ENCODE measurements around the gene PPP1CA. TPM values are rescaled to one million over a fixed set of nuclear protein-coding genes. Genes with fewer than 3 reads are reported as not detected.

PPP1CA gene
- total RNA-seq, 1 experiment from 2014 or later: 239 TPM

DNA sequence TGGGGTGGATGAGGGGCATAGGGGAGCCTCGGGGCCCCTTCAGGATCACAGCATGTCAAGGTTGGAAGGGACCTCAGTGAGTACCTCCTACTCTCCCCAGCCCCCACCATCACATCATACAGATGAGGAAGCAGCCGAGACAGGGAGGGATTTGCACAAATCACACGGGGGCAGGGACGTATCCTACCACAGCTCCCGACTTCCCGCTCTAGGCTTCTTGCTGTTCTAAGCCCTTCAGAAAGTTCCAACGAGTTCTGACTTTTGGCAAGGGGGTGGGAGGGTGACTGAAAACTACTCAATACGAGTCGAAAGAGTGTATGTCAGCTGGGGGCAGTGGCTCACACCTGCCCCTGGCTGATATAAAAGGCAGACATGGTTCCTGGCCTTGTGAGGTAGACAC, 14.6 kb downstream of the PPP1CA start:
- DNase-seq (ENCODE audit: low read depth): no peak

DNA sequence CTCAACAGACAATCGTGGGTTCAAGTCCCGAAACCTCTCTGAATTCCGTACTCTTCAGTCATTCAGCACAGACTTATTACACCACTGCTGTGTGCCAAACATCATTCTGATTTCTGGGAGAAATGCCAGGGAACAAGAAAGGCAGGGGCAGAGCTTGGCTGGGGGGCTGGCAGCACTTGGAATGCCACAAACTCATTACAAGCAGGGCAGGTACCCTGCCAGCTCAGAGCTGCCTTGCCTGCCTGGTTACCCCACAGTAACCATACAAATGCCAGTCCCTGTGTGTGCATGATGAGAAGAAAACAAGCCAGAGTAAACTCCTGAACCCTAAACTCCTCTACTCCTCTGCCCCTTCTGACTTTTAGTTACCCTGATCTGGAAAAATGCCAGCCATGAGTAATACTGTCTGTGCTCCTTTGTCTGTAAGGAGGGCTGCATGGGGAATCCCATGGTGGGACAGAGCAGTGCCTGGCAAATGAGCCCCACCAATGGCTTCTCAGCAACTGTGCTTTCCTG, 16.7 kb downstream of the PPP1CA start:
- DNase-seq (ENCODE audit: low read depth): peak; percentile 67

DNA sequence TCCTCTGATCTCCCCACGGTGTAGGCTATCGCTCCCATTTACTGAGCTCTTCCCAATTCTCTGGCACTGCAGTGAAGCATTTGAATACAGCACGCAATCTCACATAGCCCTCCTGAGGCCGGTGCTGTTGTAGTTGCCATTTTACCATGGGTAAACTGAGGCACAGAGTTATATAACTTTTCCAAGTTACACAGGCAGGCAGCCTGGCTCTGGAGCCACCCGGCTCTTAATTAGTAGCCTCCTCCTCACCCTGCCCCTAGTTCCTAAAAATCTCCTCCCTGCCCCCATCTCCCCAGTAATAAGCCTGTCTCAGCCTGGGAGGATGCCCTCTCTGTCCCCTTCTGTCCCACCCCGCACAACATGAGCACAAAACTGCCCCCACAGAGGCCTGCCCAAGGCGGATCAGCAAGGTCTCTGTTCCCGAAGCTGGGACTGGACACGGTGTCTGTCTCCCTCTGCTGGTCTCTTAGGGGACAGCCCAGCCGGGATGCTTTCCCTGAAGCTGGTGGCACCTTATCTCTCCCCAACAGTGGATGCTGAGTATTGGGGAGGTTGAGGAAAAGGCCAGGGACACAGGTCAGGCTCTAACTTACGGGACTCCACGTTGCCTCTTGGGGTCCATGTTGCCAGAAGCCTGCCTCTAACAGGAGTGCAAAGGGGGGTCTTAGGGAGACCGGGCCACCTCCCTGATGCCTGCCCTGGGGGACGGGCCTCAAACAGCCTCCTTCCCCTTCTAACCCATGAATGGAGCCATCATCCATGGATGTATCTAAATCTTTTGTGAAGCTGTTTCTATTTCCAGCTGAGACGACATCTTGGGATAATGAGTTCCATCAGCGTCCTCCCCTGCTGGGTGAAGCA, 19.2 kb downstream of the PPP1CA start:
- peak; percentile 72 for DNase-seq (ENCODE audit: low read depth)

DNA sequence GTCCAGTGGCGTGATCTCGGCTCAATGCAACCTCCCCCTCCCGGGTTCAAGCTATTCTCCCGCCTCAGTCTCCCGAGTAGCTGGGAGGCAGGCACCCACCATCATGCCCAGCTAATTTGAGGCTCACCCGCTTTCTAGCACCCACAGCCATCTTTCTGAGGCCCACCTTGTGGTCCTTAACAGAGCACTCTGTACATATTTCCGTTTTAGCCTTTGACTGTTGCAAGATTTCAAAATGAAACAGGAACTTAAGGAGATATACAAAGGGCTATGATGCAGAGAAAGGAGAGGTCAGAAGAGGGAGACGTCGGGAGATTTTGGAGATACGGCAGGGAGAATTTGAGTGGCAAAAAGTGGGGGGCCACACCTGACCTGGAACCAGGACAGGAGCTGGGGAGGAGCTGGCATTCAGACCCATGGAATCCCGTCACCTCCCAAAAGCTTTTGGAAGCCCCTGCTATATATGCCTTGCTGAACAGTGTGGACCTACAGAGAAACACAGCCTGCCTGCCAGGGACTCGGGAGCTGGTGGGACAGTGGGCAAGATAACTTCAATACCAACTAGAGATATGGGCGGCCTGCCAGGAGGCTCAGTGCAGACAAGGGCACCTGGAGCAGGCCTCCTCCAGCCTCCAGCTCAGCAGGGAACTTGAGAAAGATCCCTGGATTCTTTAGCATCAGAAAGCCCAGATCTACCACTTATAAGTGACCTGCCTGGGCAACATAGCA, 20.2 kb downstream of the PPP1CA start:
- no peak for DNase-seq (ENCODE audit: low read depth)

DNA sequence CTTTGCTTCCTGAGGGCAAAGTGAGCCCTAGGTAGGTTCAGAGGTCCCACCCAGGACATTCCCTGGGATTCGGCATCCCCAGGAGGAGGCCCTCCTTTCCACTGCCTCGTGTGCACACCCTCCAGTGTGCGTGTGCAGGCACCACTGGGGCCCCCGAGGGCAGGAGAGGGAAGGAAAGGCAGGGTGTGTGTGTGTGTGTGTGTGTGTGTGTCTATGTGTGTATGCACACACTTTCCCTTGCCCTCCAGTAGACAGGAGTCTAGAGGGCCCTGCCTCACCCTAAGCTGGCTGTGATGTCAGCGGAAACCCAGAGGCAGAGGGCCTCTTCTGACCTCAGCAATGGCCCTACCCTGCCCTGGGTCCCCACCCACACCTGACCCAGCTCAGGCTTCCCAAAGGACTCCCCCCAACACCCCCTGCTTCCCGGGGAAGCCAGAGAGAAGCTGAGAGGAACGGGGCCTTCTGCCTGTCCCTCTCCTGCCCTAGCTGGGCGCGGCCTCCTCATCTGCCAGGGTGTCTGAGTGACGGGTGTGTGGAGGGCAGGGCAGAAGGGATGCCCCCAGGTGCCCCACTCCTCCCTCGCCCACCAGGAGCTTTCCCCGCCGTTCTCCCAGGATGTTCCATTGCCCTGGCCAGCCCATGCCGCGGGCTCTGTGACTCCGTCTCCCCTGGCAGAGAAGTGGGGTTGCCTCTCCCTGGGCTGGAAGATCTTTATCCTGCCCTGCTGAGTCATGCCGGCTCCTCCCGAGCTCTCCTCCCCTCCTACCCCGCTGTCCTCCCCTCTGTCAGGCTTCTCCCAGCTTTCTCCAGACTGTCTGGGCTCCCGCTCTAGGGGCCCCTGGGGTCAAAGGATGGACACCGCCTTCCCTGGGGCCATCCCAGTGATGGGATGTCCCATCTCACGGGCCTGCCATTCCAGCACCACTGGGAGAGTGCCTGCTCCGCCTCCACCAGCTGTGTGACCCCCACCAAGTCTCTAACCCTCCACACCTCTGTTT, 22.3 kb downstream of the PPP1CA start:
- DNase-seq (ENCODE audit: low read depth): no peak

DNA sequence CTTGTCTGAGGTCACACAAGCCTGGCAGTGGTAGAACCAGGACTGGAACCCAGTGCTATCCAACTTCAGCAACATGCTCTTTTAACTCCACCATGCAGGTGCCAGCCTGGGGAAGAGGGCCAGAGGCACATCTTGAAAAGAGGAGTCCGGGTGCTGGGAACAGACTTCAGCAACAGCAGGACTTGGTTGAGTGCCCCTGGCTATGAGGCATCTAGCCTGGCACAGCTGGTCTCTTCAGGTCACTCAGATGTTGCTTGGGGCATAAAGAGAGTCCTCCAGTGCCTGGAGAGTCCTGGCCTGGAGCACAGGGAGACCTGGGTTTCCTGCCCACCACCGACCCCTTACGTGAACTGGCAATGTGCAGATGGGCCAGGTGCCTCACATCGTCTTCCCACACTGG, 23.1 kb downstream of the PPP1CA start:
- no peak for DNase-seq (ENCODE audit: low read depth)

DNA sequence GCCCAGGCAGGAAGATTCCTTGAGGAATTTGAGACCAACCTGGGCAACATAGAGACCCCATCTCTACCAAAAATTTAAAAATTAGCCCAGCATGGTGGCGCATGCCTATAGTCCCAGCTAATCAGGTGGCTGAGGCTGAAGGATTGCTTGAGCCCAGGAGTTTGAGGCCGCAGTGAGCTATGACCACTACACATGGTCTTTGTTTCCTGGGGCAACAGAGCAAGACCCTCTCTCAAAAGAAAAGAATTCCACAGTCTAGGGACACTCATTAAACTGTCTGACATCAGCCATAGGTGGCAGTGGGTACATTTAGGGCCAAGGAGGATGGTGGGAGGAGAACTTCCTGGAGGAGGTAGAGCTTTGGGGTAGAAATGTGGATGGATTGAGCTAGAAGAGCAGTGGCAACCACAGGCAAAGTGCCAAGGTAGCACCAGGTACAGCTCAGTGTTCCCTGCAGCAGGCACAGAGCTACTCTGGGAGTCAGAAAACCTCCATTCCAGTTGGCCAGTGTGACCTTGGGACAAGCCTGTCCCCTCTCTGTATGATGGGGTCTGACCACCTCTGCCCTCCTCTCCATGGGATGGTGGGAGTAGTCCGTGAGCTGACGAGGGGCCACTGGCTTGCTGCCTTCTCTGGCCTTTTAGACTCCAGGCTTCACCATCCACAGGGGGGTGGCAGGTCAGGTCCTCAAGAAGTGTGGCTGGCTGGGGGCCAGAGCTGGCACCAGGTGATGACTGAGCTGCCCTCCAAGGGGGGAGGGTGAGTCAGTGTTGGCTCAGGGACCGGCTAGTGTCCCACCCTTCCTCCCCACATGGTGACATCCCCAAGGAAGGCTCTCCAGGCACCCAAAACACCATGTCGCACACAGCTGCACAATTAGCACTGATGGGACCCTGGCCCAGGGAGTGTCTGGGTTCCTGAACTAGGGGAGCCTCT, 24.5 kb downstream of the PPP1CA start:
- no peak for DNase-seq (ENCODE audit: low read depth)

DNA sequence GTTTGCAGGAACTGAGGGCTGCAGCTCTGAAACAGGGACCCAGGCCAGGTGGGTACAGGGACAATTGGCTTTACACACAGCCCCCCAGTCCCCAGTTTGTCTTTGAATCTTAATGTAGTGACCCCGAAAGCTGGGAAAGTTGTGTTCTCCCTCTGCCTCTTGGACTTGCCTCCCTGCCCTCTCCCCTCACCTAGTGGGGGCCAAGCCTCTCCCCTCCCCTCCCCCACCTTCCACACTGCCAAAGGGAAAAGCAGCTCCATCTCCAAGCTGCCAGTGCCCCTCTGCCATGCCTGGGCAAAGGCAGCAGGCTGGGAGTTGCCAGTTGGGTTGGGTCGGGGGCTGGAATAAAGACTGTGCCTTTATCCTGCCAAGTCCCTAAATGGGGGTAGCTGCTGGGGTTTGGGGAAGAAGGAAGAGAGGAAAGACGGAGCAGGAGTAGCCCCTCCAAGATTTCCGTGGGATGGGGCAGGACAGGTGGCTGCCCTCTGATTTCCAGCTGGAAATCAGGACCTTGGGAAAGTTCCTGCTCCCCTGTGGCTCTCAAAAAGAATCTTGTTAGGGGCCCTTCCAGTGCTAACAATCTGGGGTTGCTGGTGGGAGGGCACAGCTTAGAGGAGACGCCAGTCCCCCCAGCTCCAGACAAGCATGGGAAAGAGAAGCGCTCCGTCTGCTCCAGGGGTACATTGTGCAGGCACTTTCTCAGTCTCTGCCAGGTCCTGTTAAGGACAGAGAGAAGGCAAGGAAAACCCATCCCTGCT, 25.4 kb downstream of the PPP1CA start:
- DNase-seq (ENCODE audit: low read depth): no peak

DNA sequence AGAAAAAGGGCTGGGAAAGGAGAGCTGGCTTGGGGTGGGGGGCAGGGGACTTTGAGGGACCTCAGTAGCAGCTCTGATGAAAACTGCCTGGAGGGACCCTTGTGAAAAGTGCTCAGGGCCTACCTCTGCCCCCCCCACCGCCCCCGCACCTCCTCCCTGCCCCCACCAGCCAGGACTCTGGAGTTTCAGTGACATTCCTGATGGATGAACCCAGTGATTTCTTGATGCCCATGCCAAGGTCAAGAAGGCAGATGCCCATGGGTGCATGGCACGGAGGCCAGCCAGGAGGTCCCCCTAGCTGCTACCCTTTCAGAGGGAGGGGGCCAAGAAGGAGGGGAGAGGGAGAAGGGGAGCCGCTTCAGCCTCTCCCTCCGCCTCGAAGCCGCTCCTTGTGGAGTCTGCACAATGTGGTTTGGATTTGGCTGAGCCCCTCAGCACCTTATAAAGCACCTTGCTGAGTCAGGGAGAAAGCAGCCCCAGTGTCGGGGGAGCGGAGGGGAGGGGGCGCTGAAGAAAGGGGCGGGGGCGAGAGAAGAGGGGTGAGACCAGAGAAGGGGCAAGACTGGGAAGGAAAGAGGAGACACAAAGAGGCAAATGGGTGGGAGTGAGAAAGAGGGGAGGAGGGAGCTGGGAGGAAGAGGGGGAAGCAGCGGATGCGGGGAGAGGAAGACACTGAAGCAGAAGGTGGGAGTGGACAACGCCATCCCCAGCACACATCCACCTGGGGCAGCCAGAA, 26.2 kb downstream of the PPP1CA start:
- no peak for DNase-seq (ENCODE audit: low read depth)

DNA sequence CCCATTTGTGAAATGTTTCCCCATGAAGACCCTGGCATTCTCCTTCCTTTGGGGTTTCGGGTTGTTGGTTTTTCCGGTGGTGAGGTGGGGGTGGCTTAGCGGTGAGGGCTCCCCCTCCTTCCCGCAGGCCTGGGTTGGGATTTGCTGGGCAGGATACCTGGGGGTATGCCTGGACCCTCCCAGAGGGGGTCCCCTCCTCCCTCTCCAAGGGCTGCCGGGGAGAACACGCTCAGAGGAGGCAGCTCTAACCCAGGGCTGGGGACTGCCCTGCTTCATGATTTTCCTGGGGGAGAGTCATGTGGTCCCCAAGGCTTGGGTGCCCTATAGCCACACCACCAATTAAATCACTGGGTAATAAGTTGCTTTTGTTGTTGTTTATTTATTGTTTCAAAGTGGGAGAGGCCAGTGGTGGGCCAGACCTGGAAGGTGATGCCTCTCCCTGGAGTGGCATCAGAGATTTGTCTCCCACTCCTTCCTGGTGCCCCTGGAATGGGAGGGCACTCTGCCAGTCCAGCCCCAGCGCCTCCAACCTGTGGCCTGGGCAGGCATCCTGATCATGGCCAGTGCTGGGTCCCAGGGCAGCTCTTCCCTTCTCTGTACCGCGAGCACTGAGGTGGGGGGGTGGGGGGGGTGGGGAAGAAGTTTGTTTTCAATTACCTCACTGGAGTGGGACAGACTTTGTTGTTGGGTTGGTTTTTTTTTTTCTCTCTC, 26.9 kb downstream of the PPP1CA start:
- no peak for DNase-seq (ENCODE audit: low read depth)

DNA sequence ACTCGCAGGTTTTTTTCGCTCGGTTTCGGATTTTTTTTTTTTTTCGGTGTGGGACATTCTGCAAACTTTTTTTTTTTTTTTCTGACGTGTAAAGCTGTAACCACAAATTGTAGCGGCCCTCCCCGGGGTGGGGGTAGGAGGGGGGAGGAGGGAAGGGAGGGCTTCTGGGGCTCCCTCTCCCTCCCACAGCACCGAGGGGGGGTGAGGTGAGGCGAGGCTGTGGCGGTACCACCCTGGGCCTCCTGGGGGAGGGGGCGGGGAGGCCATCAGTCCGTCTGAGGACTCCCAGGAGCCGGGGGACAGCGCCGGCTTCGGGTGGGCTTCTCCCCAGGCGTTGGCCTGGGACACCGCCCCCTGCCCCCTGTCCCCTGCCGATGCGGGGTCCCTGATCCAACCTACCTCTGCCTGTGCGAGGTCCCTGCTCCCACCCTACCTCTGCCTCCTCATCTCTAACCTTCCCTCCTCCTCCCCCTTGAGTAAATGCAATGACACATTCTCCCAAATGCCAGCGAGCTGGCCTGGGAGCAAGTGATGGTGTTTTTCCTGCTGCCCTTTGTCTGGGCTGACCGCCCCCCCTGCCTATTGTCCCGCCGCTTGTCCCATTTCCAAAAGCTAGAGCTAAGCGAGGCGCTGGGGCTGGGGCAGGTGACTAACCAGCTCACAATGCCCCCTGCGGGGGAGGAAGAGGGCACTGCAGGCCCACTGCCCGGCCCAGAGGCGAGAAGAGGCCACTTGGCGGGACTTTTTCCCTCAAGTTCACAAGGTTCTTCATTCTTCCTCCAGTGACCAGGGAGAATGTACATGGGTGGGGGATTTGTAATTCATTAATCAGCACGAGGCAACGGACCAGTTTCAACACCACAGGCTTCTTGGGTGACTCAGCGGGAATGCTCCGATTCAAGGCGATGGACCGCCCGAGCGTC, 27.7 kb downstream of the PPP1CA start:
- peak; percentile 97 for DNase-seq (ENCODE audit: low read depth)

DNA sequence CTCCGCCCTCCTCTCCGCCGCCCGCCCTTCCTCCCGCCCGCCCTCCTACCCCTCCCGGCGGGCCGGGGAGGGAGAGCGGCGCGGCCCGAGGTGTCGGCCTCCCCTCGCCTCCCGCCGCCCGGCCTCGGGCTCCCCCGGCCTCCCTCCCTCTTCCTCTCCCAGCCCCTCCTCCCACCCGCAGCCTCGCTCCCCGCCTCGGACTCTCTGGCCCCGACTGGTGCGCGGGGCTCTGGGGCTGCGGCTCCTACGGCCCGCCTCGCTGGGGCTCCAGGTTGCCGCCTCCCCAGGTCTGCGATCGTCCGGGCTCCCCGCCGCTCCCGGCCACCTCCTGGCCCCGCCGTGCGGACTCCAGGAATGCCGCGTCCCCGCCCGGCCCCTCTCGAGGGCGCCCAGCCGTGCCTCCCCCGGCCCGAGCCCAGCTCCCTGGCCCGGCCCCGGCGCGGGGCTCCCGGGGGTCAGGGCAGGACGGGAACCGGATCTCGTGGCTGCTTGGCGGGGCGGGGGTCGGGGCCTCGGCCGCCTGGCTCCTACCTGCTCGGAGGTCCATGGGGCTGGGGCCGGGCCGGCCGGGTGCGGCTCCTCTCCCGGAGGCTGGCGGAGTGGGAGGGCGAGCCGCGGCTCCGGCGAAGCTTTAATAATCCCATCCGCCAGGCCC, 28.5 kb downstream of the PPP1CA start, which contains the start of gene CLCF1:
TSS of gene CLCF1 (minus strand) at position 606 of the 655 bp plus-strand sequence. CDS start at position 547, 59 bp downstream.
- DNase-seq (ENCODE audit: low read depth): no peak

DNA sequence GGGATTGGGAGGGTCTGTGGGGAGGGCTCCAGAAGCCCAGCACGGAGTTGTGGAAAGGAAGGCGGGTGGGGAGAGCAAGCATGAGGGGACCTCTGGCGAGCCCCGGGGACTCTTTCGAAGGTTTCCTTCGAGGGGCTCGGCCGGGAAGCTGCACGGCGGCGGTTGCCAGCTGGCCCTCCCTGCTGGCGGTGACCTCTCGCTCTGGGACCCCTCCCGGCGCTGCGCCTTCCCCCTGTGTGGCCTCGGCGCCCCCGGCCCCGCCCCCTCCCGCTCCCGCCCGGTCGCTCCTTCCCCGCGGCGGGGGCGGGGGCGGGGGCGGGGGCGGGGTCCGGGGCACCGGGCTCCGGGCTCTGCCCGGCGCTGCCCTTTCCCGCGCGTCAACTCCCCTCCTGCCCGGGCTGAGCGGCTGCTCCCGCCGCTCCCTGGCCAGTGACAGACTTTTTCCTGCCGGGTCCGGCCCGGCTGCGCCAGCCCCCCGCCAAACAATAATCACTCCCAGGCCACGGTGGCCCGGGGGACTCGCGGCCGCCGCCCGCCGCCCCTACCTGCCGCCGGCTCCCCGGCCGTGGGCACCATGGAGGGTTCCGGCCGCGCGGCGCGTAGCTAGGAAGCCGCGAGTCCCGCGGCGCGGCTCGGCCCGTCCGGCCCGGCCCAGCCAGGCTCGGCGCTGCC, 29.2 kb downstream of the PPP1CA start:
- DNase-seq (ENCODE audit: low read depth): no peak

DNA sequence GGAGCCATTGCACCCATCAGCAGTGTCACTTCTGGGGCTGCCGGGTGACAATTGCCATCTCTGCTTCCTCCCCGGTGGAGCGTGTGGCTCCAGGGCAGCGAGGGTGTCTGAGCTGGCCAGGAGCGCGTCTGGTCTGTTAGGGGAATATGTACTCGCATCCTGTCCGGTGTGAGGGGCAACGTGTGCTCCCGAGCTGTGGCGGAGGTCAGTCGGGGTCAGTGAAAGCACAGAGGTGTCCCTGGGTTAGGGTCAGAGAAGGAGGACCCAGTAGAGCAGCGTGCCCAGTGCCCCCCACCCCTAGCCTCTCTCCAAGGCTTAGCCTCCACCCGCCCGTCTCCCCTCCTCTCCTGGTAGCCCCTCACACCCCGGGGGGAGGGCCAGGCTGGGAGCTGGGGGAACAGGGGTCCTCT, 29.7 kb downstream of the PPP1CA start:
- DNase-seq (ENCODE audit: low read depth): no peak

DNA sequence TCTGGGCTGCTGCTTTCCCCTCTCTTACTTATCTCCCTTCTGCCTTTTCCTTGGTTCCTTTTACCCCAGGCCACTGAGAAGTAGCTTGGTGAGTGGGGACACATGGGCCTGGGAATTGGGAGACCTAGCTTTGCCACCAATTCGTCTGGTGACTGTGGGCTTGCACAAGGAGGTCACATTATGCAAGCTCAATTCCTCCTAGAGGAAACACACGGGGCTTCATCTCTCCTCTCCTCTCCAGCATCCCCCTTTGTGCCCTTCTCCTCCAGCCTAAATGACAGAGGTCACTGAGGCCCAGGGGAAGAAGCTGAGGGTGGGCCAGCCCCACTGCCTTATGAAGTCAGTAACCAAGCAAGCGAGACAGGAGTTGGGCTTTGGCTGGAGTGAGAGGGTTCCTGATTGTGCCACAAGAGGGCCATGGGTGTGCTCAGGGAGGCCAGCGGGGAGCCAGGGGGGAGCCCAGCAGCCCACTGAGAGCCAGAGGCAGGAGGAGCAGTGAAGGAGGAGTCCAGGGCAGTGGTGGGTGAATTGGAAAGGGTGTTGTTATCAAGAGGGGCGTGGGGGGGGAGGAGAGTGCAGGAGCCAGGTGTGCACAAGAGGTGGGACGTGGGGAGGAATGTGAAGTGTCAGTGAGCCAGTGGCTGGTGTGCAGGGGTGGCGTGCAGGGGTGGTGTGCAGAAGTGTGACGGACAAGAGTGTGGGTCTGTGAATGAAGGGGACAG, 30.3 kb downstream of the PPP1CA start:
- peak; percentile 64 for DNase-seq (ENCODE audit: low read depth)
